NOMO-1 treated with DMSO at 0.1 percent for 48 hours (cell line): ENCODE measurements around the gene HOXA1.

ENCODE experiments used
- DNase-seq: peaks from one replicate; lab custom pipeline; 2025; ENCODE audit not compliant: unreplicated experiment; lab: John Stamatoyannopoulos, UW

HOXA1 gene

DNA sequence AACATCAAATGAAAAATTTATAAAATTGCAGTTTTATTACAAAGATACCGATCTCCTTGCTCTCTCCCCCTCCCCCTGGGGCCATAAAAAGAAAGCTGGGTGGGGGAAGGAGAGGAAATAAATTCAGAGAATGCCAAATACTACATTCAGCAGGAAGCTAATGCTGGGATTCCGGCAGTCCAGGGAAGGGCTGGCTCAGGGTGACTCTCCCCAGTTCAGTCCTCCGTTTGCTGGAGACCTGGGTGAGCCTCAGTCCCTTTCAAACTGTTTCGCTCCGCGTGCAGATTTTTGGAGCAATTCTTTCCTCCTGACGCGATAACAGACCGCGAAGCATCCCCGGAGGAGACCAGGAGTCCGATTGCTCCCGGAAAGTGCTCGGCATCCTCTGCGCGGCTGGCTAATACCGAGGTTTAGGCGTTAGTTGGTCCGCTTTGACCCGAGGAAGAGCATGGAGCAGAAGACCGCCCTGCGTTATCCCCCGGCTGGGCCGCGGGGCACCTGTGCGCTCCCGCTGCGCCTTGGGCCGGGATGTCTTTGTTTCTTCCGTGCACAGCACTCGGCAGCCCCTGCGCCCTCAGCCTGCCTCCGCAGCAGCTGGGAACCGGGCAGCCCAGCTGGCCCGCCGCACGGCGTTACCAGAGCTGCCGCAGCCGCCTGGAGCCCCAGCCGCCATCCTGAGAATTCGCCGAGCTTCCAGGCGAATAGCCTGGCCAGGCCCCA lies 10.5 kb upstream of the HOXA1 start:
- DNase-seq, result no peak

DNA sequence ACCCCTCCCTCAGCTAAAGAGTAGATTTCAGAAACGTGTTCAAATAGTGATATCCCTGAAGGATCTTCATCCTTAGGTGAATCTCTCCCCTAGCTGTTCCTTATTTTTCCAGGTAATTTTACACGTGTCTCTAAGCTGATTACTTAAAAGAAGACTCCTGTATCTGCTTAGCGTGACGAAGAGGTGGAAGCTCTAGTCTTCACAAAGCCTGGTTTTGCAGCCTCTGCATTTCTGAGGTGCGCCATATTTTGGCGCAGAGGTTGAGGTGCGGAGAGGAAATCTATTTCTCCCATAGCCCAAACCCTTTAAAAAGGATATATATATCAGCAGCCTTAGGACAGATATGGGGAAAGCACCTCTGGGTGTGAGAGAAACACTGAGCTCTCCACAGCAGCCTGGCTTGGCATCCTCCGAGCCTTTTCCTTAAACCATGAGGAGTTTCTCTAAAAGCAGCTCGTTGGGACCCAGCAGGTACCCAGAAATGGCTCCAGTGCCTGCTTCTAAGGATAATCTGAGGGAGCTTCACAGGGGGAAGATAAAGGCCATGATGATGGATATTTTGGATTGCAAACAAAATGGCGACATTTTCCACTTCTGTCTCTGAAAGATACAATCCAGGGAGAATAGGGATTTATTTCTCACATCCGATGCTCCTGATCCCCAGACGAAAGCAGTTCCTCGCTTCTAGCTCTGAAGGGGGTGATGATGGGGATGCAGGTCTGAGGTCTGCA lies 9.7 kb upstream of the HOXA1 start:
- no peak for DNase-seq

DNA sequence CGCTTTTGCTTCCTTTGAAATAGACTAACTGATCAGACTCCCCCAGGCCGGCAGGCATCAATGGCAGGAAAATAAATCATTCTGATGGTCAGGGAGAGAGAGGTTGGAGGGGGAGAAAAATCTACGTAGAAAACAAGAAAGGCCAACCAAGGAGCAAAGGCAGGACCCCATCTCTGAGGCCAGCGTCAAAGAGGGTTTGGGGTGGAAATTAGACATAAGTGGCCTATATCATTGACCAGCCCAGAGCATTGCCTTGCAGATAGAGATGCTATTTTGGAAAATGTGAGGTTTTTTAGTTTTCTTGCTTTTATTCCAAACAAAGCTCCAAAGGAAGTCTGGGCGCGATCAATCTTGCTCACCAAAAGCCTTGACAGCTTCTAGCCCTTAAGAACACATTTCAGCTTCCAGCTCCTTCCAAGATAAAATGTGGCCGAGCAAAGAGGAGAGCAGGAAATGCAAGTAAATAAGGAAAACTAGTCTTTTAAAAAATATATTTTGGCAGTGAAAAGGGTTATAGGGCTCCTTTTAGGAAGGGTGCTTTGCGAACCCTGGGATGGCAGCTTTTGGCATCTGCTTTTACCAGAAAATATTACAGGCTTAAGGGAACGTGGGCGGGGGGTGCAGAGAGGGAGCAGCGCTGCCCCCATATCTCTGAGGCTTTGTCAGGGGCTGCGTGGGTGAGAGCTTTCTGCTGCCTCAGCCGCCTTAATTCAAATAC lies 8.7 kb upstream of the HOXA1 start:
- no peak for DNase-seq

DNA sequence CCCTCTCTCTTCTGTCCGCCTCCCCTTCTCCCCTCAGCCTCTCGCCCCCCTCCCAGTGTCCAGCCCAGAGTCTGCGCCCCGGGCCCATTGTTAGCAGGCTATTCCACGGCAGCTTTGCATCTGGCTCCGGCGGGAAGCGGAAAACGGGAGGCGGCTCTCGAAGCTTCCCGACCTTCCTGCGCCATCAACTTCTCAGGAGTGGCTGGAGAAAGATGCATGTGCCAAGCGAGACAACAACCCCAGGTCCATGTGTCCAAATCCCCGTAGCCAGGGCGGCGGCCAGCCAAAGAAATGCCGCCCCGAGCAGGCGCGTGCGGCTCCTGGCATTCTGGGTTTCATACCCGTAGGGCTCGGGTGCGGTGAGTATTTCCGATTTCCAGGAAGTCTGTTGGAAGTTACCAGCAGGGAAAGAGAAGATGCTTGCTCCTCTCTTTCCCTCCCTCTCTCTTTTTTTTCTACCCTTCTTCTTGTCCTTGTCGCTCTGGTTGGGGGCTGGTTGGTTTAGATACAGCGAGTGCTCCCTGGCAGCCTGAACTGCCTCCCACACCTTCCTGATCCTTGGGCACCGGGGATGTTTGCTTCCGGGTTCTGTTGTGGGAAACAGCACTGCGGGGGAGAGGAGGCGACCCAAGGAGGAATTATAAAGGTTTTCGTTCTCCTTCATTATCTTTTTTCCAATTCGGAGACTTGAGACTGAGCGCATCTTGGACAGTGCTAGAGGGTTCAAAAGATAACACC lies 7.9 kb upstream of the HOXA1 start:
- DNase-seq, result no peak

DNA sequence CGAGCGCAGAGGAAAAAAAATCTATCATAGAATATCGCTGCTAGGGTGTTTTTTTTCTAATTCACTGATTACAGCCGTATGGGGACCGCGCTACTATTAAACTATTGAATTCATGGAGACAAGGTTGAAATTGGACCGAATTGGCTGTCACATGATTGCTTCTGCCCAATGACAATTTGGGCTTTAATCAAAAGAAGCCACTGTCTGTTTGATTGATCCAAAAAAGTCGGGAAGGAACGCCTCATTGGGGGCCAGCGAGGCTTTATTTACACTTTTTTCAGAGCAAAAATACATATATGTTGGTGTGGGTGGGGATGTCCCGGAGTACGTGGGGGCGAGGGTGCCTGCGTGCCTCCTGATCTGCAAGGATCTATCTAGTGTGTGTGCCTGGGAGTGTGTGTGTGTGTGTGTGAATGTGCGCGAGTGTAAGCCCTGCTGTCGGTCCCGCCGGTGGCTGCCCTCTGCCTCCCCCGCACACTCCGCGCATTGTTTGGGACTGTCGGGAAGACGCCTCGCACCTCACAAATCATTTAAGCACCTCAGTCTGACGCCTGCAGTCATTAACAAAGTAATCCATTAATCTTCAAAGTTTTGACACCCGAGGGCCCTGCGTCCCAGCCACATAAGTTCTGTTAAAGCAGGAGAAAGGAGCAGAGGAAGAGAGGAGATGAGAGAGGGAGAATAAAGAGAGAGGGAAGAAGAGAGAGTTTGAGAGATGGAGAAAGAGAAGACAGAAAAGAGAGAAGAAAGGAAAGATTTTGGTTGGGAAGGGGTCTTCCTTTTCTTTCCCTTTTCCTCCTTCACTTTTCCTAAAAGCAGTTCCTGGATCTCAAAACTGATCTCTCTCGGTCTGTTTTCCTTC lies 7.0 kb upstream of the HOXA1 start, which contains the start of gene HOXA2:
Gene HOXA2, minus strand, starts transcription at position 103 of the 862 bp plus-strand sequence. CDS start 183 bp downstream, outside the sequence.
- no peak for DNase-seq

DNA sequence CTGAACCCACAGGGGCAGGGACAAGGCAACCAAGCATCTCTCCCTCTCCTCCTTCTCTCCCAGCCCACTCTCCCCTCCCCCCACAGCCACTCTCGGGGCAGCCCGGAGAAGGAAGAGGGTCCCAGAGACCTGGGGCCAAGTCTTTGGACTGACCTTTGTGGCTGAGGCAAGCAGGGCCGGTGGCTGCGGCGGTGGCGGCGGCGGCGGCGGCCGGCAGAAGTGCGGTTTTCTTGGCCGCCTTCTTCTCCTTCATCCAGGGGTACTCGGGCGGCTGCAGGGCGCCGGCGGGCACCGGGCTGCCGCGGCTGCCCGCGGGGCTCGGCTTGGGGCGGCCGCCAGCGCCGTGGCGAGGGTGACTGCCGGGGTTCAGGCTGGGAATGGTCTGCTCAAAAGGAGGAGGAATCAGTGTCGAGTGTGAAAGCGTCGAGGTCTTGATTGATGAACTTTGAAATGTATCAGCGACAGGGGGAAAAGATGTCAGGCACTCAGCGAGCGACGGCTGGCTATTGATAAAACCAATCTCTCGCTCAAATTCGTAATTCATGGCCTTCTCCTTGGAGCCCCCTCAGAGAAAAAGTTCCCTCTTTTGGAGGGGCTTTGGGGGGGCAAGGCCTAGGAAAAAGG lies 6.3 kb upstream of the HOXA1 start:
- no peak for DNase-seq

DNA sequence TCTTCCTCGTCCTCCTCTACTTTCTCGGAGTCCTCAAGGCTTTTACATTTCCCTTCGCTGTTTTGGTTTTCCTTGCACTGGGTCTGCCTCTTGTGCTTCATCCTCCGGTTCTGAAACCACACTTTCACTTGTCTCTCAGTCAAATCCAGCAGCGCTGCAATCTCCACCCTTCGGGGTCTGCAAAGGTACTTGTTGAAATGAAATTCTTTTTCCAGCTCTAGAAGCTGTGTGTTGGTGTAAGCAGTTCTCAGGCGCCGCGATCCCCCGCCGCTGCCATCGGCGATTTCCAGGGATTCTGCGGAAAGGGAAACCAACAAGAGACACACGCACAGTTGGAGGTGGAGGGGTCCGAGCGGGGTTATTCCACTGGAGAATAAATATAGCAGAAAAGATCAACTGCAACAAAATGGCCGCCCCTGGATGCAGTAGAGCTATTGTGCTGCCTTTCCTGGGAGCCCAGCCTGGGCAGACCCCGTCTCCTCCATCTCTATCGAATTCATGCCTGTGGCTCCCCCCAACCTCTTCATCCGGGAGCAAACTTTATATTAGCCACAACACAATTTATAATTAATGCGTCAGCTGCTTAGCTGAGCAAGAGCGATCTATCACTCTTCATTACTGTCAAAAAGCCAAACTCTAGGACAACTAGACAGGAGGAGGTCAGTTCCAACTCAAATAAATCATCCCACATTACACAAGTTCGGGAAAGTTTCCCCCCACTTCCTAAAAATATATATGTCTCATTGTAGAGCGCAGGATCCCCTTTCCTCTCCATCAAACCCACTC lies 5.6 kb upstream of the HOXA1 start:
- DNase-seq, result no peak

DNA sequence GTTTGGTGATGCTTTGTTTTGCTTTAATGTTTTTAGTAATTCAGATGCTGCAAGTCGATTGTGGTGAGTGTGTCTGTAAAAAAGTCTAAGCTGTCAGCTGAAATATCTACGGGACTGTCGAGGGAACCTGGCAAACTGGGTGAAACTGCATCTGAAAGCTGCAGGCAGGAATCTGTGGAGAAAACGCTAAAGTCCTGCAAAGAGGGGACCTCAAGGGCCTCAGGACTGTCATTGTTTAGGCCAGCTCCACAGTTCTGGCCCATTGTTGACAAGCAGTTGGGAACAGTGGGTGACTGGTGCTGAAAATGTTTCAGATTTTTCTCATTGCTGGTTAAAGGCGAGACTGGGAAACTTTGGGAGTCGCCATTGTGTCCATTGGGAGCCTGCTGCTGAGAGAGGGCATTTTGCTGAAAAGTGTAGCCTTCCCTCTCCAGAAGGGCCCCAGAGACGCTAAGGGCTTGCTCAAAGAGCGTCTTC lies 4.9 kb upstream of the HOXA1 start:
- DNase-seq, result no peak

DNA sequence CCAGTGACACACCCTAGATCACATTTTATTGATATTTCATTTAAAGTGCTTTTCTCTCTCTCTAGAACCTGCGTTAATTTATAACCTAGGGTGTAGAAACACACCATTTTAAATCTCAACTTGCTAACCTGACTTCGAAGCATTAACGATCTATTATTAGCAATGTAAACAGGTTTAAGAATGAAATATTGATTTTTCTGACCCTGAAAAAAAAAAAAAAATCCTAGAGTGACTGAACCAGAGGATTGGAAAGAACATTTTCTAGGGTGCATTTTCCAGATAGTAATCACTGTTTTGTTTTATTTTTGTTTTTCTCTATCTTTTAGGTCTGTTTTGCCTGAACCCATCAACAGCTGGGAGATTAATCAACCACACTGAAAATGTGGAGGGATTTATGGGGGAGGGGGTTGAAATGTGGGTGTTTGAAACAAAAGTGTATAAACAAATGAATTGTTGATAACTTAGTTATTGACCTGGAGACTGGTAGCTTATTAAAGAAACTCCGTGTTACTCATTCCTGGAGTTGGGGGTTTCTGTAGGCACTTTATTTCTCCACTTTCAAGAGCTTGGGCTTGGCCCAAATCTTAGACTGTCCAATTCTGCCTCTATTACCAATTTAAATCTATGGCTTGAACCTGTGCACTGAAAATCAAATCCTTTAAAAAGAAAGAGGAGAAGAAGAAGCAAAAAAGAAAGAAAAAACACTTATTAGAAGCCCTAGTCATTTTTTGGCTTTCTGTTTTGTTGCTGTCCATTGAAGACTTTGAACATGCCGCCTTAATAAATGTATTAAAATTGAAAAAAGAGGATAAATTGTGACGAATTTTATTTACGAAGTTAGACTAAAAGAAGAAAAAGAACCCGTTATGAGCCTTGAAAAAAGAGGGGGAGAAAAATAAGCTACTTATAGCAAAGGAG lies 3.9 kb upstream of the HOXA1 start:
- no peak for DNase-seq

DNA sequence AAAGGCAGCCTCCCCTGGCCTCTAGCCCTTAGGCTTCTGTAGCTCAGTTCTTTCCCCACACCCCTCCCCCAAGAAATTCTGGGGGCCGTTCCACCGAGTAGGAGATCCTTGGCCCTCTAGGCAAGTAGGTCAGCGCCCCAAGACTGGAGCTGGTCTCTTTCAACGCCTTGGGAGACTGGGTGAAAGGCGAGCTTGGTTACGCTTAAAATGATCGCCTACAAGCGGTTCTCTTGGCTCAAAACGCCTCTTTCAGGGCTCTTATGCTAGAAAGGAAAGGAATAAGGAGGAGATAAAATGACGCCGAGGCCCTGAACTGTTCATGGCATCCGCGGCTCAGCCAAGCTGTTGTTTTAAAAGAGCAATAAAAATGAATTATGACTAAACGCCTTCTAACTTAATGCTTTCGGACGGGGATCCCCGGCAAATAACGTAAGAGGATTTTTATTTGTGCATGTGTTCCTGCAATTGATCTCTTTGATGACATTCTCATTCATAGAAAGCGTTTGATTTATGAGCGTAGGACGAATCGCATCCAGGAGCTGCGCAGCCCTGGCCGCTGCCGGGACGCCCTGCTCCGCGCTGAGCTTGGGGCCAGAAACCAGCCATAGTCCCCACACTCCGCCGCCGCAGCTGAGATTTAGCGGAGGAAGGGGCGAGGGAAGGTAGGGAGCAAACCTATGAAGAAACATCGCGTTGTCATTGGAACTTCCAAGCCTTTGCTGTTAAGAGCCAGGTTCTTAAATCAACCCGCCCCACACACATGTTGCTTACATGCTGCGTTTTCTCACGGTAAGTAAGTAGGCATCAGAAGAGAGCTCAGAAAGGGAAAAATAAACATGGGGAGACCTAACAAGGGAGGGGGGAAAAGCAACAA lies 3.0 kb upstream of the HOXA1 start:
- DNase-seq, result no peak

DNA sequence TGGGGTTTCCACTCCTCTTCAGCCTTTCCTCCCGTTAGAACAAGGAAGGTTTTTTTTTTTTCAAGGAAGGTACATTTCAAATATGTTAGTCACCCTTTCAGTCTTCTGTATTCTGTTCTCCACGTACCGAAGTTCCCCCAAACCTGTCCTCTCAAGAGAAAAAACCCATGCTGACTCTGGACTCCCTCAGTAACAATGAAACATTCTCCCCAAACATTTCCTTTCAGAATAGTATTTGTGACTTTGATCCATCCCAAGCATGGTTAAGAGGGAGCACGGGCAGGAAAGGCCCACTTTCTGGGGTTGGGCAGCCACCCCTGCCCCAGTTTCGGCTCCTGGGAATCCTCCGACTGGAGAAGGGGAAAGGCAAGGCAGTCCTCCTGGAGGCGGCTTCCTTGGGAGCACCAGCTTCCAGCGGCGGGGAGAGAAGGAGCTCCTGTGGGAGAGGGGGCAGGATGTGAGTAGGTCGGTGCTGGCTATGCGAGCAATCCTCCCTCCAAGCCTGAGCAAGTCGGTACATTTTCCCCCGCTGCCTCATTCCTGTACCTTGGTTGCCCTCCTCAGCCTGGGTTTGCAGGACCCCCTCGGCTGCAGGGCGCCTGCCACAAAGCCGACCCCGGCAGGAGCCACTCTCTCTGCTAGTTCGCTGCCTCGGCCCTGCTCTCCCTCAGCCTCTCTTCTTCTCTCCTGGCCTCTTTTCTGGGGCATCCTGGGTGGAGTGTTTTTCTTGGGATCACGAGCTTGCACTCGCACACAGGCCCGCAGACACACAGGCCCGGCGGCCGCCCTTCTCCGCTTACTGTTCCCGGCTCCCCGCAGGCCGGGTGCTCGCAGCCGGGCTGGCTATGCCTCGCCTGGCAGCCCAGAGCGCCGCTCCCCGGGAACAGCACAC lies 2.1 kb upstream of the HOXA1 start:
- DNase-seq, result no peak

DNA sequence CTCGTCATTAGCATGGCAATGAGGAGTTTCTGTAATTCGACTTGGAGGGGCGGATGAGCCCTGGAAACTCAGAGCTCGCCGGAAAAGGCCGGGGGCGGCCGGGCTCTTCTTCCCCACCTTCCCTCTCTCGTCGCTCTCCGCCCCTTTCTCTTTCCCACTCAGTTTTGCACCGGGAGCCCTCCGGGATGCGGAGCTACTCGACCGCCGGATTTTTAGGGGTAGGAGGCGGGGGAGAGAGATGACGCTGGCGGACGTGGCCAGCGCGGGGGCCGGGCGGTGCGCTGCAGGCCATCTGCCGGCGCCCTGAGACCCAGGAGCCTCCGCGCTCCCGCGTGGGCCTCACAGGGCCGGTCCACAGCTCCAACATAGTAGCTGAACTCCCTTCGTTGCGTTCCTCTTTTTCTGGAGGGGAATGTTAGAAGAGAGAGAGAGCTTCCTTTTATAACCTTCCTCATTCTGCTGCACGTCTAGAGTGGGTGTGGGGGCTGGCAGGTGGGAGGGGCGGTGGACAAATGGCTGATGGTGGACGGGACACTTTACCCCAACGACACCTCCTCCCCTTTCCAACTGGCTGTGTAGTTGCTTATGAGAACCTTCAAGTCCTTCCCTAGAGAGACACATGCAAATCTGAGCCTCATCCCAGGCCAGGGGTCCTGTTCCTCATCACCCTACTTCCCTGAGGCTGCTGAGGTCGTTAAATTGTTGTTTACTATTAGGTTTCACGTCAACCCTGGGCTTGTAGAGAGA lies 1.1 kb upstream of the HOXA1 start:
- DNase-seq, result peak; percentile 62

DNA sequence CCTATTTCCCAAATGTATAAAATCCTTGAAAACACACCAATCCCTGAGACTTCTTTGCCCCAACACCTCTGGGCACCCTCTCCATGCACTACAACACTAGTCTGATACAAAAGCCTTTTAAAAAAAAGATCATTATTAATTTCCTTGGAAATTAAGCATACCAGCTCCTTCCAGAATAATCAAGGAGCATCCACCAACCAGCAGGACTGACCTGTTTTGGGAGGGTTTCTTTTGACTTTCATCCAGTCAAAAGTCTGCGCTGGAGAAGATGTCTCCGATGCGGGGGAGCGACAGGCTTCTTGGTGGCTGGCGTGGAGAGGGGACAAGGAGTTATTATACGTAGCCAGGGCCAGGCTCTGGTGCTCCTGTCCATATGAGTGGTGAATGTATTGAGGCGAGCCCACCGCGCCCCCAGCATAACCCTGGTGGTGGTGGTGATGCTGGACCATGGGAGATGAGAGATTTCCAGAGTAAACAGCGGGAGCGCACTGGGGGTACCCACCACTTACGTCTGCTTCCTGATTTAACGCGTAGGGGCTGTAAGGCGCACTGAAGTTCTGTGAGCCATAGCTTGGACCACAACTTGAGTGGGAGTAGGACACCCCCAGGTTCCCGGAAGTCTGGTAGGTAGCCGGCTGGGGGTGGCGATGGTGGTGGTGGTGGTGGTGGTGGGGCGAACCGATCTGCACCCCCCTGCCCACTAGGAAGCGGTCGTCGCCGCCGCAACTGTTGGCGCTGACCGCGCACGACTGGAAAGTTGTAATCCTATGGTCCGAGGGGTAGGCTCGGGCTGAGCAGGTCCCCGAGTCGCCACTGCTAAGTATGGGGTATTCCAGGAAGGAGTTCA lies 527 bp downstream of the HOXA1 start:
- DNase-seq, result no peak

DNA sequence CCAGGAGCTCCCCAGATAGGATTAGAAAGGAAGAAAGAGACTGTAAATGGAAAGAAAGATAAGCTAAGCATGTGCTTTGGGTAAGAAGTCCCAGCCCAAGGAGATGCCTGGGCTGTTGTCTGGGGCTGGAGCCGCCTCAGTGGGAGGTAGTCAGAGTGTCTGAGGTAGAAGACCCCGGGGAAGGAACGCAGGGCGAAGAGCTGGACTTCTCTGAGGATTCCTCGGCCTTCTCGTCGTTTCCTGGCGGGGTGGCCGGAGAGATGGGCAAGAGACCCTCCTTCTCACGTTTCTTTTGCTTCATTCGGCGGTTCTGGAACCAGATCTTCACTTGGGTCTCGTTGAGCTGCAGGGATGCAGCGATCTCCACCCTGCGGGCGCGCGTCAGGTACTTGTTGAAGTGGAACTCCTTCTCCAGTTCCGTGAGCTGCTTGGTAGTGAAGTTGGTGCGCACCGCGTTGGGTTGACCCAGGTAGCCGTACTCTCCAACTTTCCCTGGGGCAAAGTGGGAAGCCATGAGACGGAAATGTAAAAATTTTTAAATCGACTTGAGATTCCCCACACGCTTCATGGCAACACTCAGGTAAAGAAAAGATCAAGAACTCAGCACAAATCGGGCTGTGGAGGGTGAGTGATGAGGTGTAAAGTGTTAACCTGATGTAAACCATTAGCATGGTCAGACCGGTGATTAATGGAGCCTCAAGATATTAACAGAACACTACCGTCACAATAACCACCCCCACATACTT lies 1.3 kb downstream of the HOXA1 start:
- DNase-seq, result no peak
